HuH-7 (cell line): ENCODE data around the gene ARHGAP15.

Experiments used
- DNase-seq: peaks from one replicate; pipeline ENCODE4 v3.0.0; 2011; ENCODE audit warnings: low spot score

Gene ARHGAP15

GRCh38 chr2:143398781-143399180, 269.6 kb downstream of the ARHGAP15 start:
- no peak for DNase-seq

GRCh38 chr2:143399631-143400069, 270.4 kb downstream of the ARHGAP15 start:
- no peak for DNase-seq

- no peak for DNase-seq
These were observed 272.6 kb downstream of the ARHGAP15 start for GRCh38 chr2:143401861-143402260.

DNA sequence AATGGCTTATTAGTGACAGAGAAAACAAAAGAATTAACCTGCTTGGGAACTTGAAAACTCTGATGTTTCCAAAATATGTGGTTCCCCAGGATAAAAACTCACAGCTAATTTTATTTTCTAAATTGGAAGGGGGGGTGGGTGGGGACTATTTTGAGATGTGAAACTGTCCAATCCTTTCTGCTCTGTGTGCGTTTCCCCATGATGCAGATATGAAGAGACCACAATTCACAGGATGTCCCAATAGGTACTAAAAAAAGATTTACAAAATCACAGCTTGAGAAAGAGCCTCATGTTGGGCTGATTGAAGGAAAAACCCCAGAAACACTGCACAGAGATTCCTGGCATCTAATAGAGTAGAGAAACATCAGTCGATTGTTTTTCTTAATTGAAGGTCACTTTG, 273.2 kb downstream of the ARHGAP15 start:
- DNase-seq, result no peak

GRCh38 chr2:143410082-143410897, 281.1 kb downstream of the ARHGAP15 start:
- DNase-seq, result no peak

DNA sequence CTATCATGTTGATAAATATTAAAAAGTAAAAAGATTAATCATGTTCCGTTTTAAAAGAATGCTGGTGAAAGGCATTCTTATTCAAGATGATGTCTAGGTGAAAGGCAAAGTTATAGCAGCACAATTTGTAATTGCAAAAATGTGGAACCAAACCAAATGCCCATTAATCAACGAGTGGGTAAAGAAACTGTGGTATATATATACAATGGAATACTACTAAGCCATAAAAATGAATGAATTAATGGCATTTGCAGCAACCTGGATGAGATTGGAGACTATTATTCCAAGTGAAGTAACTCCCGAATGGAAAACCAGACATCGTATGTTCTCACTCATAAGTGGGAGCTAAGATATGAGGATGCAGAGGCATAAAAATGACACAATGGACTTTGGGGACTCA, 286.4 kb downstream of the ARHGAP15 start:
- no peak for DNase-seq

GRCh38 chr2:143417428-143417827, 288.2 kb downstream of the ARHGAP15 start:
- no peak for DNase-seq

GRCh38 chr2:143420313-143420712, 291.1 kb downstream of the ARHGAP15 start:
- no peak for DNase-seq

GRCh38 chr2:143422681-143423080, 293.5 kb downstream of the ARHGAP15 start:
- DNase-seq, result no peak

DNA sequence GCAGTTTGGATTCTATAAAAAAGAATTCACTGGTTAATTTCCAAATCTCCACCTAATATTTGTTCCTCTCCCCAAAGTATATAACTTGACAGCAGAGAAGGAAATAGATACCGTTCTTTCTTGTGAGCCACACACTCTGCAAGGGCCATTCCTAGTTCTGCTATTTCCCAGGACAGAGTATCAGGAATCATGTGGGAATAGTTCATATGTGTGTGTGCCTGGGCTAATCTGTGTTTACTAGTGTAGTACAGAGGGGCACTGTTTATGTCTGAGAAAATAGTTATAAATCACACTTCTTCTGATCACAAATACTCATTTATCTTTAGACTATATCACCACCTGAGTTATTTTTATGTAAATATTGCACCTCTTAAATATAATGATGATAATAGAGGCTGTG, 296.7 kb downstream of the ARHGAP15 start:
- no peak for DNase-seq

GRCh38 chr2:143426296-143426695, 297.1 kb downstream of the ARHGAP15 start:
- DNase-seq, result no peak

GRCh38 chr2:143428700-143429099, 299.5 kb downstream of the ARHGAP15 start:
- DNase-seq, result no peak

GRCh38 chr2:143429932-143430679, 300.9 kb downstream of the ARHGAP15 start:
- no peak for DNase-seq

GRCh38 chr2:143431316-143431715, 302.1 kb downstream of the ARHGAP15 start:
- no peak for DNase-seq

- no peak for DNase-seq
These were observed 304.0 kb downstream of the ARHGAP15 start for GRCh38 chr2:143433251-143433650.

GRCh38 chr2:143433840-143434239, 304.6 kb downstream of the ARHGAP15 start:
- no peak for DNase-seq

GRCh38 chr2:143434445-143434844, 305.2 kb downstream of the ARHGAP15 start:
- DNase-seq, result no peak

GRCh38 chr2:143435131-143435530, 305.9 kb downstream of the ARHGAP15 start:
- DNase-seq, result no peak

DNA sequence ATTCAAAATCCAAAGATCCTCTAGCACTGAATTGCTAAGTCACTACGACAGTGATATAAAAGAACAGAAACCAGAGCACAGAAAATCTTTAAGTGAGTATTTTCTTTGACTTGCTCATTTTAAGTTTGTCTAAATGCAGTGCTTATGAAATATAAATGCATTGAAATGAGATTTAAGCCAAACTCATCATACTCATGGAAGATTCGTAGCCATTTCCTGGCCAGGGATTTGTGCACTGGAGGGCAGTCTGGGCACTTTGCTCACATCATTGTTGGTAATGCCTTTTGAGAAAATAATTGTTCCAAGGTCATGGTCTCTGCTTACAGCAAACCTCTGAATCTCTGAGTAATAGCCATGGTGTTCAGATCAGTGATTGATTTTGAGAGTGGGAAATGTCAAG, 307.7 kb downstream of the ARHGAP15 start:
- DNase-seq, result no peak

GRCh38 chr2:143440411-143441012, 311.3 kb downstream of the ARHGAP15 start:
- DNase-seq, result no peak

GRCh38 chr2:143442193-143442592, 313.0 kb downstream of the ARHGAP15 start:
- no peak for DNase-seq

DNA sequence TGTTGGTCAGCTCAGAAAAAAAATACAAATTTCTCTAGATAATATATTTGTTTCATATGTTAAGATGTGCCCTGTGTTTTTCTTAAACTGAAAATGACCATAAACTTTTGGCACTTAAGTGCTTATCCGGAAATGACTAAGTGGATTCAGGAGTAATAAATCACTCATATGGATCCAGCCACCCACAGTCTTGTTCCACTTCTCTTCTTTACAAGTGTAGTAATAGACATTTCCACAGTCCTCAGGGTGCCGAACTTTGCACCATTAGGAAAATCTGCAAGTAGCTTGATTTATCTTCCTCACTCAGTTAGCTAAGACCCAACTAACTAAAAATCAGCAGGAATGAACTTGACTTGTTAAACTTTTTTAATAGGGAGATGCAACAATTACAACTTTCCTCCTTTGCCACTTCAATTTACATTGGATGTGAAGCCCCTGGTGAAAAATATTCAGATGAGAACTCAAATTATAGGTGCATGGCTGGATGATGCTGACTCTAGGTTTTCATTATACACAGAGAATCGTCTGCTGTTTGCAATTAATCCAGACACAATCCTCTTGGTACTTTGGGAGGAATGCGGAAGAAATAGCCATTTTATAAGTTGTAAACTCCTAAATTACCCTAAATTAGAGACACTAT, 322.5 kb downstream of the ARHGAP15 start:
- no peak for DNase-seq
